ENCODE results near the gene MTHFR. TPM values are rescaled to one million over a fixed set of nuclear protein-coding genes. Genes with fewer than 3 reads are reported as not detected.

Gene MTHFR
- total RNA-seq, 1 donor from 2014 or later, result 27.6 TPM

DNA sequence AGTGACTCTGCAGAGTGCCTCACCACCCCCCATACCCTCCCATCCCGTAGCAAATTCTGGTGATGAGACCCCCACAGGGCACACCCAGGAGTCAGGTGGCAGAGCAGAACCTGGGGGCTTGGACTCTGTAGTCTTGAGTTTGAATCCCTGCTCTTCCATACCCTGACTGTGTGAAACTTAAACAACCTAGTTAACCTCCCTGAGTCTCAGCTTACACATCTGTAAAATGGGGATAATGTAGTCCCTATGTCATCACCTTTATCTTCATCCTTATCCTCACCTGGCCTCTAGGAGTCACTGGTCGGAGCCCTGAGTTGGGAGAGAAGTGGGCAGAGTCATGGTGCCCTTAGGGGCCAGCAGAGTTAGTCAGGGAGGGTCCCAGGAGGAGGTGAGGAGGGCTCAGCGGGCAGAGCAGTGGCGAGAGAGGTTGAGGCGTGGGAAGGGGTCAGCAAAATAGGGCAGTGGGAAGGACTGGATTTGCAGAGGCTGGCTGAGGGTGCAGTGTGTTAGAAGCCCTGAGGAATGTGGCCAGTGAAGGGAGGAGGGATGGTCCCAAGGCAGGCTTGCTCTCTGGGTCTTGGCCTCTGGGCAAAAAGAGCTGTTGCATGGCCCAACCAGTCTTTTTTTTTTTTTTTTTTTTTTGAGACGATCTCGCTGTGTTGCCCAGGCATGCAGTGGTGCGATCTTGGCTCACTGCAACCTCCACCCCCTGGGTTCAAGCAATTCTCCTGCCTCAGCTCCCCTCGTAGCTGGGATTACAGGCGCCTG lies 25.2 kb downstream of the MTHFR start:
- no peak for DNase-seq

GRCh38 chr1:11779715-11780379 lies 25.9 kb downstream of the MTHFR start:
- no peak for DNase-seq

GRCh38 chr1:11778844-11779623 lies 26.7 kb downstream of the MTHFR start:
- no peak for DNase-seq

GRCh38 chr1:11778336-11778735 lies 27.4 kb downstream of the MTHFR start:
- no peak for DNase-seq

GRCh38 chr1:11777658-11778322 lies 28.0 kb downstream of the MTHFR start:
- no peak for DNase-seq

- no peak for DNase-seq
Observed at GRCh38 chr1:11774753-11775152, 31.0 kb downstream of the MTHFR start.

- DNase-seq, result no peak
Observed at GRCh38 chr1:11772458-11772857, 33.3 kb downstream of the MTHFR start.

GRCh38 chr1:11771481-11772043 lies 34.2 kb downstream of the MTHFR start:
- DNase-seq, result no peak

DNA sequence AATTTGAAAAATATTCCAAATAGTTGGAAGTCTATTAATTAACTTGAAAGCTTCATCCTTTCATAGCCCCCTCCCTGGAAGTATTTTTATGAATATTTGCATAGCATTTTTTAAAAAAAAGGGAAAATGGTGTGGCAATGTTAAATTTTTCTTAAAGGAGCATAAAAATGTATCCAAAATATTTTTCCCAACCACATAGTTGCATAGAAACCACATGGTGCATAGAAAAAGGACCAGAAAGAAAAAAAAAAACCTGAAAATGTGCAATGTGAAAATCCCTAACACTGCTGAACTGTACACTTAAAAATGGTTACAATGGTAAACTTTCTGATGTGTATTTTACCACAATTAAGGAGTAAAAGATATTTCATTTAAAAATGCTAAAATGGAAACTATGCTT lies 35.8 kb downstream of the MTHFR start:
- DNase-seq, result no peak

- DNase-seq, result no peak
Observed at GRCh38 chr1:11769274-11769673, 36.5 kb downstream of the MTHFR start.

- DNase-seq, result no peak
Observed at GRCh38 chr1:11768821-11769220, 36.9 kb downstream of the MTHFR start.

GRCh38 chr1:11767922-11768704 lies 37.7 kb downstream of the MTHFR start:
- DNase-seq, result no peak

GRCh38 chr1:11766429-11766776 lies 39.4 kb downstream of the MTHFR start:
- no peak for DNase-seq

- DNase-seq, result no peak
Observed at GRCh38 chr1:11765661-11766428, 39.9 kb downstream of the MTHFR start.

GRCh38 chr1:11764519-11764918 lies 41.2 kb downstream of the MTHFR start:
- no peak for DNase-seq

DNA sequence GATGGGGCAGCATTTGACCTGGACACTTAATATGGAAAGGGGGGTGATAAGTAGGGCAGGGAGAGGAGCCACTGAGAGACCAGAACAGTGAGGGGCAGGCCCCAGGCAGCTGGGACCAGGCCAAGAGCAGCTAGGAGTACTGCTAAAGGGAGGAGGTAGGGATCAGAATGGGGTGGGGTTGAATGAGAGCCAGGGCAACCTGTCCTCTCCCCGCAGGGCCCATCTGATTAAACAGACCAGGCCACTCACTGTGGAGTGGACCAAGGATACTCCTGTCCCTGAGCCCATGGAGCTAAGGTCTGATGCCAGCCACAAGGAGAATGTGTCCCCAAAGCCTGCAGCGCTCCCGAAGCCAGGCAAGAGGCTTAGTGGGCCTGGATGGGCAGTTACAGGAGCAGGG lies 41.6 kb downstream of the MTHFR start:
- DNase-seq, result no peak

DNA sequence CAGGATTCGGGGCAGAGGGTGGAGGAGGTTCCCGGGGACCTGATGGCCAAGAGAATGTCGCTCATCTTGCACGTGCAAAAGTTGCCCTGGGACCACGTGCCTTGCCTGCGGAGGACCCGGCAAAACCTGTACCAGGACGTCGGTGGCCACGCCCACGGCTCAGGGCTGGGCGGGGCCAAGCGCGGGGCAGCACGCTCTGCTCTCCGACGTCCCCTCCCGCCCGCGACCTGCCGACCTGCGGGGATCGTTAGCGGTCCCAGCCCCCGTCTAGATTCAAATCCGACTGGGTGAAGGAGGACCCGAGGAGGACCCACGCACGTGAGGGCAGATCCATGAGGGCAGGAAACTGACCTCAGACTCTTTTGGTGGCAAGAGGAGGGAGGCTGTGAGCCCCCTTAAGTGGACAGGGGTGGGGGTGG lies 43.8 kb downstream of the MTHFR start, which contains the start of gene C1orf167:
Gene C1orf167, plus strand, starts transcription at position 206 of the 419 bp plus-strand sequence. CDS start 2,208 bp downstream, outside the sequence.
- no peak for DNase-seq

- DNase-seq, result no peak
Observed at GRCh38 chr1:11761285-11761684, 44.5 kb downstream of the MTHFR start.

- DNase-seq, result no peak
Observed at GRCh38 chr1:11759791-11760190, 46.0 kb downstream of the MTHFR start.

DNA sequence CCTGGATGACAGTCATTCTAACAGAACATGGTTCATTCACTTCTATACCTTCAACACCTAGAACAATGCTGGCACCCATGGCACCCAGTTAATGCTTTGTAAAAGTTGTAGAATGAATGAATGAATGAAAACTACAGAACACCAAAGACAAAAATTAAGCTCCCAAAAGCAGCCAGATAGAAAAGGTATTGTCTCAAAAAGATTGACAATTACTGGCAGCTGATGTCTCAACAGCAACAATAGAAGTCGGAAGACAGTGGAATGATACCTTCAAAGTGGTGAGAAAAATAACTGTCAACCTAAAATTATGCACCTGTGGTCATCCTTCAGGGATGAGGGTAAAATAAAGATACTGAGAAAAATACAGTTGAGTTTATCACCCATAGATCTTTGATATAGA lies 48.7 kb downstream of the MTHFR start:
- DNase-seq, result no peak

All from occipital lobe (tissue), 2 donors.